ENCODE measurements around the gene LRCH1. TPM values are rescaled to one million over a fixed set of nuclear protein-coding genes. Genes with fewer than 3 reads are reported as not detected.
A peak's percentile ranks its signal among the peaks of the same experiment; 100 is the strongest.

LRCH1 gene
- total RNA-seq, 4 donors from 2014 or later: 5.0 to 20.4 (median 7.4) TPM

GRCh38 chr13:46668302-46668720 is 115.3 kb downstream of the LRCH1 start:
- Histone ChIP-seq H3K36me3 (no peaks in the 10 kb centered on the region), H3K4me3 (peak overlapping the region in 2 of 4 donors; percentile 11 to 35), H3K9me3 (no peaks in the 10 kb centered on the region), H3K4me1 (peaks cover 0 to 56% (median 19%) of the 10 kb centered on the region in 3 donors), H3K27ac (peak overlapping the region in 3 of 4 donors; percentile 48 to 66 (median 61)), H3K27me3 (no peaks in the 10 kb centered on the region)
- whole genome bisulfite sequencing, 2 donors: 0 to 29% methylated on average over 1 to 3 of the region's 3 CpGs
- TF ChIP-seq POLR2A (IDR thresholded peaks at IDR 0.05): no peak
- TF ChIP-seq CTCF (IDR thresholded peaks at IDR 0.05): no peak
- DNase-seq: no peak
- intact Hi-C loops (cut with DNase I): no loop called here

GRCh38 chr13:46668931-46669525 is 116.1 kb downstream of the LRCH1 start:
- peaks cover 0 to 49% (median 19%) of the 10 kb centered on the region in 3 donors for H3K4me1 ChIP-seq
- no peaks in the 10 kb centered on the region for H3K36me3 ChIP-seq
- no peak overlapping the region for H3K4me3 ChIP-seq
- H3K27me3 ChIP-seq: no peaks in the 10 kb centered on the region
- TF ChIP-seq POLR2A (IDR thresholded peaks at IDR 0.05) (no peak), CTCF (IDR thresholded peaks at IDR 0.05) (no peak)
- intact Hi-C loops (cut with DNase I): no loop called here
- H3K27ac ChIP-seq: peak overlapping the region in 3 of 4 donors; percentile 12 to 49 (median 26)
- WGBS, 2 donors: 49 to 66% methylated on average over 6 of the region's 6 CpGs
- no peak for DNase-seq
- no peaks in the 10 kb centered on the region for H3K9me3 ChIP-seq

GRCh38 chr13:46672338-46673090 is 119.5 kb downstream of the LRCH1 start:
- H3K4me1 ChIP-seq: peaks cover 0 to 21% (median 0%) of the 10 kb centered on the region in 3 donors
- no peaks in the 10 kb centered on the region for H3K36me3 ChIP-seq
- TF ChIP-seq CTCF (IDR thresholded peaks at IDR 0.05) (no peak), POLR2A (IDR thresholded peaks at IDR 0.05) (no peak)
- 92 to 93% methylated on average over 11 to 13 of the region's 15 CpGs for WGBS, 2 donors
- H3K4me3 ChIP-seq: no peak overlapping the region
- intact Hi-C loops (cut with DNase I): no loop called here
- DNase-seq: no peak
- no peaks in the 10 kb centered on the region for H3K27me3 ChIP-seq
- no peaks in the 10 kb centered on the region for H3K9me3 ChIP-seq
- H3K27ac ChIP-seq: no peak overlapping the region

- Histone ChIP-seq H3K9me3 (no peaks in the 10 kb centered on the region), H3K4me1 (peaks cover 0 to 26% (median 0%) of the 10 kb centered on the region in 3 donors), H3K27ac (peak overlapping the region in 1 of 4 donors; percentile 22), H3K27me3 (no peaks in the 10 kb centered on the region), H3K4me3 (no peak overlapping the region), H3K36me3 (no peaks in the 10 kb centered on the region)
- DNase-seq: no peak
- TF ChIP-seq POLR2A (IDR thresholded peaks at IDR 0.05): no peak
- no peak for TF ChIP-seq CTCF (IDR thresholded peaks at IDR 0.05)
- intact Hi-C loops (cut with DNase I): no loop called here
Measured at GRCh38 chr13:46675016-46675415, 122.0 kb downstream of the LRCH1 start.

GRCh38 chr13:46676378-46676725 is 123.4 kb downstream of the LRCH1 start:
- DNase-seq: no peak
- intact Hi-C loops (cut with DNase I): no loop called here
- H3K9me3 ChIP-seq: no peaks in the 10 kb centered on the region
- peak overlapping the region in 3 of 4 donors; percentile 7 to 50 (median 20) for H3K27ac ChIP-seq
- no peak for TF ChIP-seq POLR2A (IDR thresholded peaks at IDR 0.05)
- no peak for TF ChIP-seq CTCF (IDR thresholded peaks at IDR 0.05)
- 38 to 42% methylated on average over 3 of the region's 3 CpGs for WGBS, 2 donors
- no peaks in the 10 kb centered on the region for H3K36me3 ChIP-seq
- no peaks in the 10 kb centered on the region for H3K27me3 ChIP-seq
- peaks cover 0 to 38% (median 0%) of the 10 kb centered on the region in 3 donors for H3K4me1 ChIP-seq
- H3K4me3 ChIP-seq: no peak overlapping the region
